Mesothelial cell of epicardium (in vitro differentiated cells): ENCODE data around the gene THRA. TPM values are rescaled to one million over a fixed set of nuclear protein-coding genes. Genes with fewer than 3 reads are reported as not detected.

Source experiments
- DNase-seq, 2 experiments: peaks; one replicate each; pipeline ENCODE4 v3.0.0; 2021; ENCODE audit warnings: low spot score in 2 of 2; ENCODE audit not compliant: unreplicated experiment in 2 of 2
- H3K27ac Mint-ChIP-seq: 2 replicates; pipeline ENCODE4 v1.8.0; 2021; ENCODE audit warnings: mixed read lengths
- H3K27me3 Mint-ChIP-seq: 2 replicates; pipeline ENCODE4 v1.8.0; 2021; ENCODE audit warnings: low read depth, mixed read lengths
- H3K36me3 Mint-ChIP-seq: 2 replicates; pipeline ENCODE4 v1.8.0; 2021; ENCODE audit warnings: mixed read lengths
- H3K4me1 Mint-ChIP-seq: 2 replicates; pipeline ENCODE4 v1.8.0; 2021; ENCODE audit warnings: mixed read lengths
- H3K4me3 Mint-ChIP-seq: 2 replicates; pipeline ENCODE4 v1.8.0; 2021; ENCODE audit warnings: mild to moderate bottlenecking, moderate library complexity, mixed read lengths
- H3K9me3 Mint-ChIP-seq: 2 replicates; pipeline ENCODE4 v1.8.0; 2021; ENCODE audit warnings: mixed read lengths
- CTCF ChIP-seq: fragments of 200-600 bp; sonication (generic); IDR thresholded peaks from one replicate; pipeline ENCODE4 v1.5.0; 2021; ENCODE audit warnings: antibody characterized with exemption; ENCODE audit not compliant: unreplicated experiment
- total RNA-seq: library from RNA; stranded (reverse); gene quantifications from 3 replicates; pipeline ENCODE4 v1.2.1, GENCODE V29; 2021

The THRA gene
- total RNA-seq, 1 donor from 2014 or later = 42.4 TPM

GRCh38 chr17:40065769-40066510 is 3.2 kb downstream of the THRA start:
- H3K4me3 Mint-ChIP-seq = no peak overlapping the region
- peaks cover 2% of the 10 kb centered on the region for H3K27me3 Mint-ChIP-seq
- TF ChIP-seq CTCF = no peak
- no peaks in the 10 kb centered on the region for H3K36me3 Mint-ChIP-seq
- peak overlapping the region; percentile 94 for H3K27ac Mint-ChIP-seq
- DNase-seq = no peak
- H3K4me1 Mint-ChIP-seq = peaks cover 76% of the 10 kb centered on the region
- H3K9me3 Mint-ChIP-seq = no peaks in the 10 kb centered on the region

GRCh38 chr17:40067710-40068109 is 4.9 kb downstream of the THRA start:
- Mint-ChIP-seq H3K36me3 (no peaks in the 10 kb centered on the region), H3K27me3 (no peaks in the 10 kb centered on the region), H3K27ac (peak overlapping the region; percentile 94), H3K4me1 (peaks cover 84% of the 10 kb centered on the region), H3K4me3 (peak overlapping the region; percentile 64), H3K9me3 (no peaks in the 10 kb centered on the region)
- TF ChIP-seq CTCF = no peak
- no peak for DNase-seq

GRCh38 chr17:40068129-40068581 is 5.4 kb downstream of the THRA start:
- Mint-ChIP-seq H3K4me3 (peak overlapping the region; percentile 64), H3K9me3 (no peaks in the 10 kb centered on the region), H3K27ac (peak overlapping the region; percentile 94), H3K4me1 (peaks cover 88% of the 10 kb centered on the region), H3K36me3 (no peaks in the 10 kb centered on the region), H3K27me3 (no peaks in the 10 kb centered on the region)
- TF ChIP-seq CTCF = no peak
- no peak for DNase-seq

GRCh38 chr17:40068584-40068916 is 5.8 kb downstream of the THRA start:
- Mint-ChIP-seq H3K9me3 (no peaks in the 10 kb centered on the region), H3K36me3 (no peaks in the 10 kb centered on the region), H3K4me1 (peaks cover 89% of the 10 kb centered on the region), H3K4me3 (peak overlapping the region; percentile 64), H3K27ac (peak overlapping the region; percentile 94), H3K27me3 (no peaks in the 10 kb centered on the region)
- no peak for DNase-seq
- no peak for TF ChIP-seq CTCF

GRCh38 chr17:40068917-40069750 is 6.4 kb downstream of the THRA start:
- Mint-ChIP-seq H3K36me3 (no peaks in the 10 kb centered on the region), H3K4me3 (peak overlapping the region; percentile 64), H3K4me1 (peaks cover 88% of the 10 kb centered on the region), H3K9me3 (no peaks in the 10 kb centered on the region), H3K27ac (peak overlapping the region; percentile 94), H3K27me3 (no peaks in the 10 kb centered on the region)
- TF ChIP-seq CTCF = no peak
- peak; percentile 65 to 76 for DNase-seq
